ENCODE measurements around the gene SRPK2. TPM values are rescaled to one million over a fixed set of nuclear protein-coding genes. Genes with fewer than 3 reads are reported as not detected.

SRPK2 gene
- total RNA-seq, 1 experiment from 2014 or later: 59.8 TPM

- CTCF ChIA-PET: no interaction called here
- POLR2A ChIA-PET (ENCODE audit: low non-redundant PET): no interaction called here
- H3K27ac ChIP-seq (ENCODE audit: low read depth, low read length, poor library complexity, severe bottlenecking): no peak overlapping the region
- DNase-seq (ENCODE audit: low spot score): no peak
- no peaks in the 10 kb centered on the region for H3K4me1 ChIP-seq (ENCODE audit: insufficient read depth, low read length, poor library complexity, severe bottlenecking)
- no peak overlapping the region for H3K4me3 ChIP-seq (ENCODE audit: low read depth, low read length, poor library complexity, severe bottlenecking)
- no peaks in the 10 kb centered on the region for H3K9me3 ChIP-seq (ENCODE audit: low read depth, low read length, poor library complexity, severe bottlenecking)
- no TSS peak for BruUV-seq (replicated peaks)
- H3K36me3 ChIP-seq (ENCODE audit: insufficient read depth, low read length, poor library complexity, severe bottlenecking): peaks cover 12% of the 10 kb centered on the region
- TF ChIP-seq CTCF (conservative IDR thresholded peaks at IDR 0.05; ENCODE audit: low read depth, low read length): no peak
- no peak for TF ChIP-seq EZH2 (IDR thresholded peaks at IDR 0.05; ENCODE audit: borderline replicate concordance, low read depth, low read length, poor library complexity, severe bottlenecking)
- intact Hi-C loops (cut with micrococcal nuclease; ENCODE audit: unreplicated experiment): loop anchor here (10.0 kb wide), 1 partner anchor 912 kb away; no protein-coding TSS in a partner anchor
- H3K27me3 ChIP-seq (replicated peaks; ENCODE audit: insufficient read depth, low read depth, low read length, poor library complexity): no peaks in the 10 kb centered on the region
Measured at GRCh38 chr7:105132835-105133234, 255.9 kb downstream of the SRPK2 start.

GRCh38 chr7:105132335-105132734, 256.4 kb downstream of the SRPK2 start:
- H3K27ac ChIP-seq (ENCODE audit: low read depth, low read length, poor library complexity, severe bottlenecking): no peak overlapping the region
- ChIA-PET POLR2A (ENCODE audit: low non-redundant PET) (no interaction called here), CTCF (no interaction called here)
- no peaks in the 10 kb centered on the region for H3K4me1 ChIP-seq (ENCODE audit: insufficient read depth, low read length, poor library complexity, severe bottlenecking)
- intact Hi-C loops (cut with micrococcal nuclease; ENCODE audit: unreplicated experiment): loop anchor here (10.0 kb wide), 1 partner anchor 912 kb away; no protein-coding TSS in a partner anchor
- H3K36me3 ChIP-seq (ENCODE audit: insufficient read depth, low read length, poor library complexity, severe bottlenecking): peaks cover 12% of the 10 kb centered on the region
- H3K27me3 ChIP-seq (replicated peaks; ENCODE audit: insufficient read depth, low read depth, low read length, poor library complexity): no peaks in the 10 kb centered on the region
- no peak overlapping the region for H3K4me3 ChIP-seq (ENCODE audit: low read depth, low read length, poor library complexity, severe bottlenecking)
- no peak for TF ChIP-seq EZH2 (IDR thresholded peaks at IDR 0.05; ENCODE audit: borderline replicate concordance, low read depth, low read length, poor library complexity, severe bottlenecking)
- no peak for TF ChIP-seq CTCF (conservative IDR thresholded peaks at IDR 0.05; ENCODE audit: low read depth, low read length)
- no peak for DNase-seq (ENCODE audit: low spot score)
- H3K9me3 ChIP-seq (ENCODE audit: low read depth, low read length, poor library complexity, severe bottlenecking): no peaks in the 10 kb centered on the region
- BruUV-seq (replicated peaks): no TSS peak

GRCh38 chr7:105131890-105132289, 256.8 kb downstream of the SRPK2 start:
- no TSS peak for BruUV-seq (replicated peaks)

More at GRCh38 chr7:105131890-105132289, 256.8 kb downstream of the SRPK2 start:
- TF ChIP-seq EZH2 (IDR thresholded peaks at IDR 0.05; ENCODE audit: borderline replicate concordance, low read depth, low read length, poor library complexity, severe bottlenecking) (no peak), CTCF (conservative IDR thresholded peaks at IDR 0.05; ENCODE audit: low read depth, low read length) (no peak)
- Histone ChIP-seq H3K4me1 (ENCODE audit: insufficient read depth, low read length, poor library complexity, severe bottlenecking) (no peaks in the 10 kb centered on the region), H3K27ac (ENCODE audit: low read depth, low read length, poor library complexity, severe bottlenecking) (no peak overlapping the region), H3K9me3 (ENCODE audit: low read depth, low read length, poor library complexity, severe bottlenecking) (no peaks in the 10 kb centered on the region), H3K4me3 (ENCODE audit: low read depth, low read length, poor library complexity, severe bottlenecking) (no peak overlapping the region), H3K36me3 (ENCODE audit: insufficient read depth, low read length, poor library complexity, severe bottlenecking) (peaks cover 12% of the 10 kb centered on the region), H3K27me3 (replicated peaks; ENCODE audit: insufficient read depth, low read depth, low read length, poor library complexity) (no peaks in the 10 kb centered on the region)
- CTCF ChIA-PET: no interaction called here
- no peak for DNase-seq (ENCODE audit: low spot score)
- POLR2A ChIA-PET (ENCODE audit: low non-redundant PET): no interaction called here
- intact Hi-C loops (cut with micrococcal nuclease; ENCODE audit: unreplicated experiment): loop anchor here (10.0 kb wide), 1 partner anchor 913 kb away; no protein-coding TSS in a partner anchor
